Neural cell (in vitro differentiated cells): ENCODE data around the gene GABRA4. TPM values are rescaled to one million over a fixed set of nuclear protein-coding genes. Genes with fewer than 3 reads are reported as not detected.

ENCODE experiments used
- H2AFZ ChIP-seq: fragments of 200-600, 300-800 bp; sonication (generic), shearing (Covaris generic); 2 replicates; pipeline ENCODE4 v1.6.0; 2014; ENCODE audit warnings: low read depth, mild to moderate bottlenecking, antibody characterized with exemption, low read length, moderate library complexity
- H3F3A ChIP-seq: fragments of 200-600 bp; shearing (Covaris generic); 2 replicates; pipeline ENCODE4 v1.6.1; 2016; ENCODE audit warnings: mild to moderate bottlenecking, moderate library complexity, mixed read lengths, antibody characterized with exemption, low read length; ENCODE audit not compliant: insufficient read depth, poor library complexity, severe bottlenecking
- H3K27ac ChIP-seq: fragments of 200-600, 300-800 bp; sonication (generic), shearing (Covaris generic); 2 replicates; pipeline ENCODE4 v1.5.1; 2014; ENCODE audit warnings: mild to moderate bottlenecking, low read length, moderate library complexity
- H3K27me3 ChIP-seq: fragments of 300-800, 200-600 bp; sonication (generic), shearing (Covaris generic); 2 replicates; pipeline ENCODE4 v1.6.0; 2014; ENCODE audit warnings: mild to moderate bottlenecking, low read depth, low read length, moderate library complexity; ENCODE audit not compliant: insufficient read depth
- H3K36me3 ChIP-seq: fragments of 300-800, 200-600 bp; sonication (generic), shearing (Covaris generic); 2 replicates; pipeline ENCODE4 v1.5.1; 2014; ENCODE audit warnings: mild to moderate bottlenecking, antibody characterized with exemption, low read length, moderate library complexity; ENCODE audit not compliant: insufficient read depth
- H3K4me2 ChIP-seq: fragments of 300-800, 200-600 bp; sonication (generic), shearing (Covaris generic); 2 replicates; pipeline ENCODE4 v1.6.0; 2014; ENCODE audit warnings: mild to moderate bottlenecking, low read length
- H3K4me3 ChIP-seq: fragments of 300-800, 200-600 bp; sonication (generic), shearing (Covaris generic); 2 replicates; pipeline ENCODE4 v1.5.1; 2014; ENCODE audit warnings: mild to moderate bottlenecking, low read length, moderate library complexity
- H3K79me2 ChIP-seq: fragments of 200-600 bp; shearing (Covaris generic); replicated peaks from 2 replicates; pipeline ENCODE4 v1.6.0; 2014; ENCODE audit warnings: mild to moderate bottlenecking, low read length, moderate library complexity; ENCODE audit not compliant: insufficient read depth
- H3K9ac ChIP-seq: fragments of 300-800, 200-600 bp; sonication (generic), shearing (Covaris generic); 2 replicates; pipeline ENCODE4 v1.6.1; 2016; ENCODE audit warnings: mild to moderate bottlenecking, low read length, mixed read lengths
- H3K9me2 ChIP-seq: fragments of 200-600 bp; shearing (Covaris generic); 2 replicates; pipeline ENCODE4 v1.6.1; 2016; ENCODE audit warnings: mild to moderate bottlenecking, low read length, mixed read lengths; ENCODE audit not compliant: insufficient read depth
- H3K9me3 ChIP-seq: fragments of 200-600, 300-800 bp; sonication (generic), shearing (Covaris generic); 2 replicates; pipeline ENCODE4 v1.6.1; 2016; ENCODE audit warnings: mild to moderate bottlenecking, mixed run types, low read length, moderate library complexity, mixed read lengths
- H4K20me1 ChIP-seq: fragments of 200-600 bp; shearing (Covaris generic); 2 replicates; pipeline ENCODE4 v1.6.1; 2016; ENCODE audit warnings: mild to moderate bottlenecking, mixed run types; ENCODE audit not compliant: insufficient read depth
- EP300 ChIP-seq: fragments of 450-650 bp; conservative IDR thresholded peaks from 2 replicates; pipeline ENCODE4 v1.6.1; 2014; ENCODE audit warnings: antibody characterized with exemption, mild to moderate bottlenecking, moderate library complexity; ENCODE audit not compliant: poor library complexity, severe bottlenecking
- EZH2 ChIP-seq: fragments of 200-600, 300-800 bp; shearing (Covaris generic), sonication (generic); IDR thresholded peaks from 2 replicates; pipeline ENCODE4 v1.6.1; 2014; ENCODE audit warnings: antibody characterized with exemption, low read length, borderline replicate concordance, mild to moderate bottlenecking; ENCODE audit not compliant: insufficient read depth, poor library complexity, severe bottlenecking
- MXI1 ChIP-seq: fragments of 450-650 bp; conservative IDR thresholded peaks from 2 replicates; pipeline ENCODE4 v1.6.1; 2014; ENCODE audit warnings: antibody characterized with exemption, mild to moderate bottlenecking; ENCODE audit not compliant: poor library complexity, severe bottlenecking
- POLR2AphosphoS5 ChIP-seq: IDR thresholded peaks from 2 replicates; pipeline ENCODE4 v1.6.1; 2012
- RAD21 ChIP-seq: fragments of 450-650 bp; conservative IDR thresholded peaks from 2 replicates; pipeline ENCODE4 v1.6.1; 2014; ENCODE audit warnings: antibody characterized with exemption, mild to moderate bottlenecking, moderate library complexity
- SMC3 ChIP-seq: fragments of 450-650 bp; conservative IDR thresholded peaks from 2 replicates; pipeline ENCODE4 v1.6.1; 2014; ENCODE audit warnings: antibody characterized with exemption, mild to moderate bottlenecking, moderate library complexity; ENCODE audit not compliant: poor library complexity
- TAF1 ChIP-seq: IDR thresholded peaks from 2 replicates; pipeline ENCODE4 v1.6.1; 2012; ENCODE audit warnings: low read depth
- polyA minus RNA-seq: library from RNA; depleted of rRNA, polyadenylated mRNA; stranded (reverse); fragments of >200 nt; gene quantifications from 2 replicates; pipeline ENCODE4 v1.2.3, GENCODE V29; 2014
- polyA plus RNA-seq: library from polyadenylated mRNA; depleted of rRNA; stranded (reverse); fragments of >200 nt; gene quantifications from 2 replicates; pipeline ENCODE4 v1.2.3, GENCODE V29; 2014
- TF ChIP-seq, protein P1 (sequence below): fragments of 450-650 bp; IDR thresholded peaks from 2 replicates; pipeline ENCODE4 v1.5.1; 2014; ENCODE audit warnings: antibody characterized with exemption, mild to moderate bottlenecking, moderate library complexity; ENCODE audit not compliant: poor library complexity, severe bottlenecking
- TF ChIP-seq, protein P2 (sequence below): IDR thresholded peaks from 2 replicates; pipeline ENCODE4 v1.6.1; 2012; ENCODE audit warnings: borderline replicate concordance

GABRA4 gene
- polyA plus RNA-seq (0.33 and 0.78 TPM in 2 replicates), polyA minus RNA-seq (2.4 and 2.9 TPM in 2 replicates)

DNA sequence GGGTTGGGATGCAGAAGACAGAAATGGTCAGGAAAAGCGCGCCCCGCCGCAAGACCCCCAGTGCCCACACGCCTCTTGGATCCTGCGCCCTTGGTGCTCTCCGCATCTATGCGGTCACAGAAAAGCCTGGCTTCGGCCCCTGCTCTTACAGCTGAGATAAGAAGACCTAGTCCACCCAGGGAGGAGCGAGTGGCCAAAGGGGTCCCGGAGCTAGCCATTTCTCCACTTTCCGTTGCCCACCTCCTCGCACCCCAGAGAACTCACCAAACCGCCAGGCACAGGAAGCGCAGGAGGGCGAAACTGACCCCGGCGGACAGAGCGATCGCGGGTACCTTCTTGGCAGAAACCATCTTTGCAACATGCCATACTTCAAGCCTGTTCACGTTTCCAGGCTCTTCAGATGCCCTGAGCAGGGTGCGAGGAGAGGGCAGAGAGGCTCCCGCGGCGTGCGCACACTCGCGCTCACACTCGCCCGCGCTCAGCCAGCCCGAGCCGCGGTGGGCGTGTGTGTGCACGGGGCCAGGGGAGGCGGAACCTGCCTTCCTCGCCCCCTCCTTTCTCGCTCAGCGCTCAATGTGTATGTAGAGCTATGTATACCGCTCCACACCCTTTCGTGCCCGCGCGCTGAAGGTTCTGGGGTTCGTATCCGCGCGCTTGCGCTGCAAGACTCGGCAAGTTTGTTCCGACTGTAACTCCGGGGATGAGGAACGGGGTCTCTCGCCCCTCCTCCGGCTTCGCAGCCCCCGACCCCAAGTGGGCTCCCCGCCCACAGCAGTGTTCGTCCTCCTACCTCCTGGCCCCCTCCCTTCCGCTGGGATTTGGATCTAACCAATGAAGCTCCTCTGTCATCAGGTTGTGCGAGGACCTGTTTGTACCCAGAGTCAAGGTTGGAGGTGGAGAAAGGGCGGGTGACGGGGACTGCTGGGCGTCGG is at the start of gene GABRA4:
Gene GABRA4, minus strand, starts transcription at position 507 of the 932 bp plus-strand sequence. Its CDS starts 157 bp downstream, at position 350.
- TF ChIP-seq, protein P1, sequence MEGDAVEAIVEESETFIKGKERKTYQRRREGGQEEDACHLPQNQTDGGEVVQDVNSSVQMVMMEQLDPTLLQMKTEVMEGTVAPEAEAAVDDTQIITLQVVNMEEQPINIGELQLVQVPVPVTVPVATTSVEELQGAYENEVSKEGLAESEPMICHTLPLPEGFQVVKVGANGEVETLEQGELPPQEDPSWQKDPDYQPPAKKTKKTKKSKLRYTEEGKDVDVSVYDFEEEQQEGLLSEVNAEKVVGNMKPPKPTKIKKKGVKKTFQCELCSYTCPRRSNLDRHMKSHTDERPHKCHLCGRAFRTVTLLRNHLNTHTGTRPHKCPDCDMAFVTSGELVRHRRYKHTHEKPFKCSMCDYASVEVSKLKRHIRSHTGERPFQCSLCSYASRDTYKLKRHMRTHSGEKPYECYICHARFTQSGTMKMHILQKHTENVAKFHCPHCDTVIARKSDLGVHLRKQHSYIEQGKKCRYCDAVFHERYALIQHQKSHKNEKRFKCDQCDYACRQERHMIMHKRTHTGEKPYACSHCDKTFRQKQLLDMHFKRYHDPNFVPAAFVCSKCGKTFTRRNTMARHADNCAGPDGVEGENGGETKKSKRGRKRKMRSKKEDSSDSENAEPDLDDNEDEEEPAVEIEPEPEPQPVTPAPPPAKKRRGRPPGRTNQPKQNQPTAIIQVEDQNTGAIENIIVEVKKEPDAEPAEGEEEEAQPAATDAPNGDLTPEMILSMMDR, result no peak
- TF ChIP-seq TAF1 (no peak), EP300 (no peak), EZH2 (peak; percentile 79), POLR2AphosphoS5 (peak; percentile 23), MXI1 (peak; percentile 43), RAD21 (peak; percentile 38), SMC3 (peak; percentile 41)
- TF ChIP-seq, protein P2, sequence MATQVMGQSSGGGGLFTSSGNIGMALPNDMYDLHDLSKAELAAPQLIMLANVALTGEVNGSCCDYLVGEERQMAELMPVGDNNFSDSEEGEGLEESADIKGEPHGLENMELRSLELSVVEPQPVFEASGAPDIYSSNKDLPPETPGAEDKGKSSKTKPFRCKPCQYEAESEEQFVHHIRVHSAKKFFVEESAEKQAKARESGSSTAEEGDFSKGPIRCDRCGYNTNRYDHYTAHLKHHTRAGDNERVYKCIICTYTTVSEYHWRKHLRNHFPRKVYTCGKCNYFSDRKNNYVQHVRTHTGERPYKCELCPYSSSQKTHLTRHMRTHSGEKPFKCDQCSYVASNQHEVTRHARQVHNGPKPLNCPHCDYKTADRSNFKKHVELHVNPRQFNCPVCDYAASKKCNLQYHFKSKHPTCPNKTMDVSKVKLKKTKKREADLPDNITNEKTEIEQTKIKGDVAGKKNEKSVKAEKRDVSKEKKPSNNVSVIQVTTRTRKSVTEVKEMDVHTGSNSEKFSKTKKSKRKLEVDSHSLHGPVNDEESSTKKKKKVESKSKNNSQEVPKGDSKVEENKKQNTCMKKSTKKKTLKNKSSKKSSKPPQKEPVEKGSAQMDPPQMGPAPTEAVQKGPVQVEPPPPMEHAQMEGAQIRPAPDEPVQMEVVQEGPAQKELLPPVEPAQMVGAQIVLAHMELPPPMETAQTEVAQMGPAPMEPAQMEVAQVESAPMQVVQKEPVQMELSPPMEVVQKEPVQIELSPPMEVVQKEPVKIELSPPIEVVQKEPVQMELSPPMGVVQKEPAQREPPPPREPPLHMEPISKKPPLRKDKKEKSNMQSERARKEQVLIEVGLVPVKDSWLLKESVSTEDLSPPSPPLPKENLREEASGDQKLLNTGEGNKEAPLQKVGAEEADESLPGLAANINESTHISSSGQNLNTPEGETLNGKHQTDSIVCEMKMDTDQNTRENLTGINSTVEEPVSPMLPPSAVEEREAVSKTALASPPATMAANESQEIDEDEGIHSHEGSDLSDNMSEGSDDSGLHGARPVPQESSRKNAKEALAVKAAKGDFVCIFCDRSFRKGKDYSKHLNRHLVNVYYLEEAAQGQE, result no peak
- Histone ChIP-seq H3K27ac (no peak within 1 kb of the TSS), H3K9me3 (no peaks in the 10 kb centered on the region)

DNA sequence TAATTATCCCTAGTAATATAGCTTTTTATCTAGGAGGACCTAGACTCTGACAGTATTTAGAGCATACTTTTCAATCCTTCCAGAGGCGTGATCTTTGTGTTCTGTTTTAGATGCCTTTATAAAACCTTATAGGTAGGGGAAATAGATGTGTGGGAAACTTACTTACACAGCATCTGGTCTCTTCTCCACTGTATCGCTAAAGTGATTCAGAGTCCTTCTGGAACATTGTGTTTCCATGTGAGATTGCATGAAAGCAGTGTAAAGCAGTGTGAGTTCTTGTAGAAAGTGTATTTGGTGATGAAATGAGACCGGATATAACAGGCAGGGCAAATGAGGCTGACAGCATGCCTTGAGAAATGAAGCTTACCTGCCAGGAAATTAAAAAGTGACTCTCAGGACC is 47.4 kb upstream of the GABRA4 start:
- Histone ChIP-seq H2AFZ (no peak overlapping the region), H3F3A (peaks cover 4% of the 10 kb centered on the region), H4K20me1 (no peaks in the 10 kb centered on the region), H3K4me2 (no peak overlapping the region), H3K9ac (no peak overlapping the region), H3K79me2 (no peaks in the 10 kb centered on the region), H3K27me3 (no peaks in the 10 kb centered on the region), H3K9me2 (no peaks in the 10 kb centered on the region), H3K27ac (peak overlapping the region; percentile 70), H3K9me3 (no peaks in the 10 kb centered on the region), H3K4me3 (peak overlapping the region; percentile 32), H3K36me3 (no peaks in the 10 kb centered on the region)
- TF ChIP-seq EP300 (no peak), MXI1 (no peak)
- TF ChIP-seq, protein P2, result no peak

More for the DNA sequence above, at the start of gene GABRA4:
- H4K20me1 ChIP-seq, result no peaks in the 10 kb centered on the region
- peak within 1 kb of the TSS; percentile 24 for H2AFZ ChIP-seq
- H3K36me3 ChIP-seq, result no peaks in the 10 kb centered on the region
- peaks cover 55% of the 10 kb centered on the region for H3K27me3 ChIP-seq
- H3K4me2 ChIP-seq, result peak within 1 kb of the TSS; percentile 90
- peak within 1 kb of the TSS; percentile 81 for H3K4me3 ChIP-seq
- no peaks in the 10 kb centered on the region for H3K79me2 ChIP-seq
- peak within 1 kb of the TSS; percentile 43 for H3K9ac ChIP-seq
- H3K9me2 ChIP-seq, result no peaks in the 10 kb centered on the region
- H3F3A ChIP-seq, result no peaks in the 10 kb centered on the region
